ENCODE data around the gene SORCS1. TPM values are rescaled to one million over a fixed set of nuclear protein-coding genes. Genes with fewer than 3 reads are reported as not detected.

SORCS1 gene
- total and polyA plus RNA-seq, 2 donors (not counting 1 experiment from before 2014, with no cell fraction given), result under 0.01 to 0.01 TPM

GRCh38 chr10:106863549-106863948 lies 301.0 kb downstream of the SORCS1 start:
- no peak overlapping the region for H3K4me2 ChIP-seq (ENCODE audit: extremely low read depth, insufficient read depth, low read length)
- no peaks in the 10 kb centered on the region for H3K79me2 ChIP-seq (ENCODE audit: control insufficient read depth, insufficient read depth, low read length)
- no peak overlapping the region for H2AFZ ChIP-seq (ENCODE audit: low read length)
- no peaks in the 10 kb centered on the region for H3K4me1 ChIP-seq (ENCODE audit: control insufficient read depth, extremely low read depth, insufficient read depth, low read length)
- H4K20me1 ChIP-seq (ENCODE audit: control insufficient read depth, extremely low read depth, insufficient read depth, low read length), result no peaks in the 10 kb centered on the region
- no peaks in the 10 kb centered on the region for H3K9me3 ChIP-seq (ENCODE audit: control insufficient read depth, insufficient read depth, low read depth, low read length)
- no peaks in the 10 kb centered on the region for H3K27me3 ChIP-seq (ENCODE audit: control insufficient read depth, insufficient read depth, low read length)
- no peak overlapping the region for H3K27ac ChIP-seq (ENCODE audit: insufficient read depth, low read length)
- DNase-seq (ENCODE audit: low read depth in 2 of 2), result no peak
- no peak overlapping the region for H3K4me3 ChIP-seq (replicated peaks in 1 of 4; ENCODE audit: control extremely low read depth in 1 of 4, insufficient read depth in 1 of 4, low read depth in 3 of 4, low read length in 4 of 4)
- H3K9ac ChIP-seq (ENCODE audit: insufficient read depth, low read length), result no peak overlapping the region
- H3K36me3 ChIP-seq (ENCODE audit: control insufficient read depth, insufficient read depth, low read length), result no peaks in the 10 kb centered on the region
- no peak for TF ChIP-seq CTCF (conservative IDR thresholded peaks at IDR 0.05 in 1 of 2, IDR thresholded peaks at IDR 0.05 in 1 of 2; ENCODE audit: low read depth in 1 of 2, low read length in 2 of 2)
- TF ChIP-seq EZH2 (IDR thresholded peaks at IDR 0.05; ENCODE audit: low read length, missing control alignments), result no peak

GRCh38 chr10:106859892-106860652 lies 304.4 kb downstream of the SORCS1 start:
- no peaks in the 10 kb centered on the region for H4K20me1 ChIP-seq (ENCODE audit: control insufficient read depth, extremely low read depth, insufficient read depth, low read length)

GRCh38 chr10:106857728-106858127 lies 306.8 kb downstream of the SORCS1 start:
- no peak overlapping the region for H3K27ac ChIP-seq (ENCODE audit: insufficient read depth, low read length)
- H3K4me1 ChIP-seq (ENCODE audit: control insufficient read depth, extremely low read depth, insufficient read depth, low read length), result no peaks in the 10 kb centered on the region
- H3K27me3 ChIP-seq (ENCODE audit: control insufficient read depth, insufficient read depth, low read length), result no peaks in the 10 kb centered on the region
- no peak for DNase-seq (ENCODE audit: low read depth in 2 of 2)
- H3K79me2 ChIP-seq (ENCODE audit: control insufficient read depth, insufficient read depth, low read length), result no peaks in the 10 kb centered on the region
- no peaks in the 10 kb centered on the region for H4K20me1 ChIP-seq (ENCODE audit: control insufficient read depth, extremely low read depth, insufficient read depth, low read length)
- no peak overlapping the region for H3K4me2 ChIP-seq (ENCODE audit: extremely low read depth, insufficient read depth, low read length)
- H3K36me3 ChIP-seq (ENCODE audit: control insufficient read depth, insufficient read depth, low read length), result no peaks in the 10 kb centered on the region
- H3K9me3 ChIP-seq (ENCODE audit: control insufficient read depth, insufficient read depth, low read depth, low read length), result no peaks in the 10 kb centered on the region
- no peak overlapping the region for H3K4me3 ChIP-seq (replicated peaks in 1 of 4; ENCODE audit: control extremely low read depth in 1 of 4, insufficient read depth in 1 of 4, low read depth in 3 of 4, low read length in 4 of 4)
- no peak overlapping the region for H3K9ac ChIP-seq (ENCODE audit: insufficient read depth, low read length)
- TF ChIP-seq EZH2 (IDR thresholded peaks at IDR 0.05; ENCODE audit: low read length, missing control alignments), result no peak
- no peak for TF ChIP-seq CTCF (conservative IDR thresholded peaks at IDR 0.05 in 1 of 2, IDR thresholded peaks at IDR 0.05 in 1 of 2; ENCODE audit: low read depth in 1 of 2, low read length in 2 of 2)
- H2AFZ ChIP-seq (ENCODE audit: low read length), result no peak overlapping the region

More at GRCh38 chr10:106859892-106860652, 304.4 kb downstream of the SORCS1 start:
- Histone ChIP-seq H3K36me3 (ENCODE audit: control insufficient read depth, insufficient read depth, low read length) (no peaks in the 10 kb centered on the region), H3K9ac (ENCODE audit: insufficient read depth, low read length) (no peak overlapping the region), H3K79me2 (ENCODE audit: control insufficient read depth, insufficient read depth, low read length) (no peaks in the 10 kb centered on the region), H3K27me3 (ENCODE audit: control insufficient read depth, insufficient read depth, low read length) (no peaks in the 10 kb centered on the region), H3K27ac (ENCODE audit: insufficient read depth, low read length) (no peak overlapping the region), H3K9me3 (ENCODE audit: control insufficient read depth, insufficient read depth, low read depth, low read length) (no peaks in the 10 kb centered on the region), H3K4me2 (ENCODE audit: extremely low read depth, insufficient read depth, low read length) (no peak overlapping the region), H2AFZ (ENCODE audit: low read length) (no peak overlapping the region), H3K4me1 (ENCODE audit: control insufficient read depth, extremely low read depth, insufficient read depth, low read length) (no peaks in the 10 kb centered on the region), H3K4me3 (replicated peaks in 1 of 4; ENCODE audit: control extremely low read depth in 1 of 4, insufficient read depth in 1 of 4, low read depth in 3 of 4, low read length in 4 of 4) (no peak overlapping the region)
- DNase-seq (ENCODE audit: low read depth in 2 of 2), result no peak
- TF ChIP-seq EZH2 (IDR thresholded peaks at IDR 0.05; ENCODE audit: low read length, missing control alignments) (no peak), CTCF (conservative IDR thresholded peaks at IDR 0.05 in 1 of 2, IDR thresholded peaks at IDR 0.05 in 1 of 2; ENCODE audit: low read depth in 1 of 2, low read length in 2 of 2) (no peak)
